HEK293 (cell line): Measurements from ENCODE around the gene TNN.

Source experiments
- CTCF ChIA-PET: fragments of 350-600 bp; formaldehyde crosslinking; extraction: SDS; loops from one replicate; lab custom pipeline; 2021; ENCODE audit warnings: antibody characterized with exemption; lab: Yijun Ruan, JAX
- POLR2A ChIA-PET: fragments of 300-600 bp; formaldehyde crosslinking; extraction: SDS; loops from one replicate; lab custom pipeline; 2020; ENCODE audit warnings: antibody characterized with exemption, inconsistent platforms; lab: Yijun Ruan, JAX
- H3K27ac ChIP-seq: fragments of 200-500 bp; sonication (Bioruptor generic); 2 replicates; pipeline ENCODE4 v1.5.1; 2014; ENCODE audit warnings: low read depth, low read length, control low read depth, inconsistent platforms; ENCODE audit errors: extremely low read depth
- H3K36me3 ChIP-seq, 2 experiments: fragments of 200-500 bp in 1 of 2; sonication (Bioruptor generic) in 1 of 2; 1 replicate in 1 of 2; 2 replicates in 1 of 2; pipeline ENCODE4 v1.5.1; 2014 to 2017; ENCODE audit warnings: inconsistent platforms in 2 of 2, low read length in 2 of 2; ENCODE audit not compliant: control insufficient read depth in 2 of 2, insufficient read depth in 1 of 2
- H3K4me1 ChIP-seq: fragments of 200-500 bp; sonication (Bioruptor generic); 2 replicates; pipeline ENCODE4 v1.5.1; 2014; ENCODE audit warnings: mild to moderate bottlenecking, low read length, inconsistent platforms; ENCODE audit not compliant: control insufficient read depth, insufficient read depth
- H3K4me3 ChIP-seq: 2 replicates; pipeline ENCODE4 v1.5.1; 2011; ENCODE audit warnings: low read depth, mild to moderate bottlenecking, control low read depth, low read length, moderate library complexity
- H3K9me3 ChIP-seq: fragments of 200-500 bp; sonication (Bioruptor generic); 2 replicates; pipeline ENCODE4 v1.5.1; 2014; ENCODE audit warnings: low read depth, low read length, inconsistent platforms; ENCODE audit not compliant: control insufficient read depth, insufficient read depth
- BCL11B ChIP-seq: fragments of 450-650 bp; formaldehyde crosslinking; IDR thresholded peaks from 2 replicates; pipeline ENCODE4 v1.5.1; 2016; ENCODE audit warnings: low read depth, missing biosample characterization, missing genetic modification characterization
- GLIS2 ChIP-seq: fragments of 450-650 bp; formaldehyde crosslinking; IDR thresholded peaks from 2 replicates; pipeline ENCODE4 v1.5.1; 2016; ENCODE audit warnings: missing biosample characterization, missing genetic modification characterization
- KLF8 ChIP-seq: fragments of 450-650 bp; formaldehyde crosslinking; IDR thresholded peaks from 2 replicates; pipeline ENCODE4 v1.5.1; 2016; ENCODE audit warnings: missing biosample characterization, missing genetic modification characterization
- KLF9 ChIP-seq: fragments of 450-650 bp; formaldehyde crosslinking; IDR thresholded peaks from 2 replicates; pipeline ENCODE4 v1.5.1; 2016; ENCODE audit warnings: missing biosample characterization, missing genetic modification characterization, low read depth
- REST ChIP-seq: fragments of 450-650 bp; formaldehyde crosslinking; IDR thresholded peaks from 2 replicates; pipeline ENCODE4 v1.5.1; 2016; ENCODE audit warnings: missing biosample characterization, missing genetic modification characterization
- YY1 ChIP-seq: fragments of 450-650 bp; formaldehyde crosslinking; IDR thresholded peaks from 2 replicates; pipeline ENCODE4 v1.5.1; 2018; ENCODE audit warnings: missing biosample characterization, missing genetic modification characterization
- ZFP41 ChIP-seq: fragments of 450-650 bp; formaldehyde crosslinking; IDR thresholded peaks from 2 replicates; pipeline ENCODE4 v1.5.1; 2016; ENCODE audit warnings: missing biosample characterization, missing genetic modification characterization, borderline replicate concordance
- ZIC2 ChIP-seq: fragments of 450-650 bp; formaldehyde crosslinking; IDR thresholded peaks from 2 replicates; pipeline ENCODE4 v1.5.1; 2016; ENCODE audit warnings: missing biosample characterization, missing genetic modification characterization
- ZNF114 ChIP-seq: fragments of 450-650 bp; formaldehyde crosslinking; IDR thresholded peaks from 2 replicates; pipeline ENCODE4 v1.5.0; 2017; ENCODE audit warnings: missing biosample characterization, missing genetic modification characterization
- ZNF18 ChIP-seq: fragments of 450-650 bp; formaldehyde crosslinking; IDR thresholded peaks from 2 replicates; pipeline ENCODE4 v1.5.1; 2016; ENCODE audit warnings: missing biosample characterization, missing genetic modification characterization
- ZNF311 ChIP-seq: fragments of 450-650 bp; formaldehyde crosslinking; IDR thresholded peaks from 2 replicates; pipeline ENCODE4 v1.5.1; 2017; ENCODE audit warnings: missing biosample characterization, missing genetic modification characterization, borderline replicate concordance
- ZNF398 ChIP-seq: fragments of 450-650 bp; formaldehyde crosslinking; IDR thresholded peaks from 2 replicates; pipeline ENCODE4 v1.5.1; 2017; ENCODE audit warnings: missing biosample characterization, missing genetic modification characterization
- ZNF433 ChIP-seq: fragments of 450-650 bp; formaldehyde crosslinking; IDR thresholded peaks from 2 replicates; pipeline ENCODE4 v1.5.1; 2016; ENCODE audit warnings: missing biosample characterization, missing genetic modification characterization, low read depth
- ZNF548 ChIP-seq: fragments of 450-650 bp; formaldehyde crosslinking; IDR thresholded peaks from 2 replicates; pipeline ENCODE4 v1.5.1; 2016; ENCODE audit warnings: missing biosample characterization, missing genetic modification characterization
- ZNF571 ChIP-seq: fragments of 450-650 bp; formaldehyde crosslinking; IDR thresholded peaks from 2 replicates; pipeline ENCODE4 v1.5.0; 2017; ENCODE audit warnings: missing biosample characterization, missing genetic modification characterization
- ZNF626 ChIP-seq: fragments of 450-650 bp; sonication (Bioruptor Pico); formaldehyde crosslinking; IDR thresholded peaks from 2 replicates; pipeline ENCODE4 v1.5.1; 2018; ENCODE audit warnings: missing biosample characterization, missing genetic modification characterization, inconsistent platforms
- ZNF654 ChIP-seq: fragments of 450-650 bp; formaldehyde crosslinking; IDR thresholded peaks from 2 replicates; pipeline ENCODE4 v1.5.1; 2016; ENCODE audit warnings: low read depth, missing biosample characterization, missing genetic modification characterization
- ZNF843 ChIP-seq: fragments of 450-650 bp; formaldehyde crosslinking; IDR thresholded peaks from 2 replicates; pipeline ENCODE4 v1.5.1; 2016; ENCODE audit warnings: missing biosample characterization, missing genetic modification characterization

Gene TNN

DNA sequence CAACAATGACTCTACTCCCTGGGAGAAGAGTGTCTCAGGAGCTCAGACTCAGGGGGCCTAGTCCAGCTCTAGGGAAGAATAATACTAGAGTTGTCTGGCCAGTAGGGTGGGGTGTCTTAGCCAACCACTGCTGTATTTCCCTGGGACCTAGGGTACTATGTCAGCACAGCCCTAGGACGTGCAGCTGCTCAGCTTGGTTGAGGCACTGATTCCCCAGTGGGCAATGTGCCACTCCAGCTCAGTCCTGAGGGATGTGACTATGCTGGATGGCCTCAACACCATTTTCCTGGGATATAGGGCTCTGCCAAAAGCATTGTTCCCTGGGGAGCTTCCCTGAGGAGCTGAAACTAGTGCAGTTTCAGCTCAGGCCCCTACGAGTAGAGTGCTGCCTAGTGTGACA lies 47.4 kb downstream of the TNN start:
- POLR2A ChIA-PET = no interaction called here
- no peaks in the 10 kb centered on the region for H3K36me3 ChIP-seq
- TF ChIP-seq ZNF433 (tag by site-specific recombination) (no peak), ZNF398 (tag by site-specific recombination) (no peak), BCL11B (tag by site-specific recombination) (no peak), YY1 (tag by site-specific recombination) (no peak), ZNF548 (tag by site-specific recombination) (no peak), REST (tag by site-specific recombination) (no peak)
- TF ChIP-seq, all 188 proteins: peak for 0
- Histone ChIP-seq H3K4me3 (no peak overlapping the region), H3K27ac (no peak overlapping the region), H3K9me3 (no peaks in the 10 kb centered on the region), H3K4me1 (no peaks in the 10 kb centered on the region)
- CTCF ChIA-PET = interaction anchor here (1.1 to 2.3 kb wide), 2 partner anchors 10 to 85 kb away, joined by 4 to 13 read pairs; no protein-coding TSS in a partner anchor

DNA sequence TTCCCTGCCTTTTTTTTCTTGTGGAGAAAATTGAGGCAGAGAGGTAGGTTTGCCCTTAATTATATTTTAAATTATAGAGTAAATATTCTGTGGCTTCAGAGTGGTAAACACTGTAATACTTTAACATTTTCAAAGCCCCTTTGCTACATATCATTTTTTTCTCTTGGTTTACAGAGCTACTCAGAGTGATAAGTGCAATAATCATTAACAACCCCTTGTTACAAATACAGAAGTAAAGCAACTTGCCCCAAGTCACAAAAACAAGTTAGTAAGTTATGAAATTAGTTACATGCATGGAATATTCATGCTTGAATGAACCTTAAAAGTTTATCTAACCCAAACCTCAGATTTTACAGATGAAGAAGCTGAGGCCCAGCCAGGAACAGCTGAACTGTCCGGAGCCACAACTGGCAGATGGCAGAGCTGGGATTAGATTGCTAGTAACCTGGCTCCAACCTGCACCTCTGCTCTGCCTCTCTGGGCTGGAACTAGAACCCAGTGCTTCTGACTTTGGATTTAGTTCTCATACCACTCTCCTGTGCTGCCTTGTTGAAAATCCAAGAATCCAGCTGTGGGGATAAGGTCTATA lies 48.7 kb downstream of the TNN start:
- H3K9me3 ChIP-seq = no peaks in the 10 kb centered on the region
- ChIA-PET POLR2A (no interaction called here), CTCF (interaction anchor here (0.8 to 2.3 kb wide), 3 partner anchors 9 to 87 kb away, joined by 3 to 13 read pairs (median 7); no protein-coding TSS in a partner anchor)
- H3K4me3 ChIP-seq = no peak overlapping the region
- no peak for TF ChIP-seq ZNF654 (tag by site-specific recombination)
- TF ChIP-seq ZNF843 (tag by site-specific recombination) = no peak
- TF ChIP-seq ZNF626 (tag by site-specific recombination) = no peak
- no peak for TF ChIP-seq ZIC2 (tag by site-specific recombination)
- no peak for TF ChIP-seq GLIS2 (tag by site-specific recombination)
- no peak for TF ChIP-seq ZNF114
- no peak for TF ChIP-seq KLF8 (tag by site-specific recombination)
- no peak for TF ChIP-seq ZNF311 (tag by site-specific recombination)
- TF ChIP-seq KLF9 (tag by site-specific recombination) = no peak
- no peak for TF ChIP-seq ZNF571 (tag by site-specific recombination)
- TF ChIP-seq ZFP41 (tag by site-specific recombination) = no peak
- TF ChIP-seq ZNF18 (tag by site-specific recombination) = no peak
- no peaks in the 10 kb centered on the region for H3K36me3 ChIP-seq
- no peak overlapping the region for H3K27ac ChIP-seq
- H3K4me1 ChIP-seq = no peaks in the 10 kb centered on the region
